Measurements from ENCODE around the gene CEMP1. TPM values are rescaled to one million over a fixed set of nuclear protein-coding genes. Genes with fewer than 3 reads are reported as not detected.

The CEMP1 gene
- total RNA-seq, 1 donor from 2014 or later = 0.16 TPM

DNA sequence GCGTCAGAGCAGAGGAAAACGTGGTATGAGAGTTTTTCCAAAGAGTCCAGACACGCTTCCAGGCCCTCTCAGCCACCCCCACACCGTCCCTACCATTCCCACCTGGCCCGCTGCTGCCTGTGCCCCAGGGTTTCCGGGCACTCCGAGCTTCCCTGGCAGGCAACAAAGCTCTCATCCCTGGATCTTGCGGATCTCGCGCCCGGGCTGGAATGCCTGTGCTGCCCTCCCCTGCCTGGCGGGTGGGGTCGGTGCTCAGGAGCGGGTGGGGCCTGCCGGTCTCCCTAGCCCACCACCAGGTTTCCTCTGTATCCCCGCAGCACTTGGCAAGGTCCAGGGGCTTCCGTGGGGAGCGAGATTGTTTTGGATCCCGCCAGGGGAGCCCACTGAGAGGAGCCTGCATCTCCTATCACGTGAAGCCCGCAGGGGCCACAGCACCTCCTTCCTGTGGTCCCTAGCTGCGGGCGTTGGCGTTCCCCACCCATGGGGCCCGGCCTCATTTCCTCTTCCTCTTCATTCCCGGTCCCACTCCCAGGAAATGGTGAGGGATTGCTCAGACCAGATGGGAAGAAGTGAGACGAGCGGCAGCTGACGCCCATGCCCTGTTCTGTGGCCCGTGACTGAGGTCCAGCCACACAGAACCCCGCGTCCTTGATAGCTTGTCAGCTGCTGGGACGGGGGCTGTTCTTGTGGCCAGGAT lies 45.2 kb downstream of the CEMP1 start:
- peaks cover 26% of the 10 kb centered on the region for H3K4me1 Mint-ChIP-seq
- CTCF ChIA-PET = interaction anchor here (0.9 to 3.1 kb wide), 7 partner anchors 12 to 464 kb away, joined by 3 to 21 read pairs (median 4); partner anchors contain the start of genes CCNF and ECI1

DNA sequence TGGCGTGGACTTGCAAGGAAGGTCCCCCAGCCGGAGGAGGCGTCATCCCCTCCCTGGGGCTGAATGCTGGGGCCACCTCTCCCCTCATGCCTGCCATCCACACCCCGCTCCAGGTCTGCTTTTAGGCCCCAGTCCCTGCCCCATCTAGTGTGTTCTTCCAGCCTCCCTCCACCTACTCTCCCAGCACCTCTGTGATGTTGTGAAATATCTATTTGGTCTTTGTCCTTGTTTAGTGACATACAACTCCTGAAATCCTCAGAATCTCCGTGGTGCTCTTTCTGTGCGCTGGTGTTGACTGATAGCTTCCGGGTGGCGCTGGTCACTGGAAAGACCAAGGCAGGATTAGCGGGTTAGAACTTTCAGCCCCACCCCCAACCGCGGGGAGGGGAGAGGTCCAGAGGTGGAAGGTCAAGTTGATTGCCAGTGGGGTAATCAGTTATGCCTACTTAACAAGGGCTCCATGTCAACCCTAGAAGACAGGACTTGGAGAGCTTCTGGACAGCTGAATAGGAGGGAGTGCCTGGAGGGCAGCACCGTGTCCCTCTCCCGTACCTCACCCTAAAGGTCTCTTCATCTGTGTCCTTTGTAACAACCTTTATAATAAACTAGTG lies 46.2 kb downstream of the CEMP1 start:
- Mint-ChIP-seq H3K9me3 (no peaks in the 10 kb centered on the region), H3K27ac (no peak overlapping the region), H3K27me3 (no peaks in the 10 kb centered on the region), H3K4me1 (peaks cover 26% of the 10 kb centered on the region), H3K4me3 (no peak overlapping the region), H3K36me3 (ENCODE audit: low read depth) (no peaks in the 10 kb centered on the region)
- no peak for ATAC-seq (ENCODE audit: low read depth)
- DNase-seq = no peak
- CTCF ChIA-PET = interaction anchor here (1.1 to 3.1 kb wide), 2 partner anchors 16 to 55 kb away, joined by 3 to 21 read pairs; partner anchors contain the start of gene CCNF
- no peak for TF ChIP-seq CTCF (IDR thresholded peaks at IDR 0.05)
- intact Hi-C loops (cut with micrococcal nuclease) = loop anchor here (5.0 kb wide), 1 partner anchor 233 kb away; the partner anchor contains the start of gene ECI1
- POLR2A ChIA-PET = interaction anchor here (0.6 to 2.6 kb wide), 4 partner anchors 17 to 498 kb away, joined by 4 to 11 read pairs (median 8); partner anchors contain the start of genes CCNF and TRAF7

More for the DNA sequence above, 45.2 kb downstream of the CEMP1 start:
- ATAC-seq (ENCODE audit: low read depth) (no peak), DNase-seq (no peak)
- no peaks in the 10 kb centered on the region for H3K27me3 Mint-ChIP-seq
- H3K9me3 Mint-ChIP-seq = no peaks in the 10 kb centered on the region
- TF ChIP-seq CTCF (IDR thresholded peaks at IDR 0.05) = no peak
- intact Hi-C loops (cut with micrococcal nuclease) = loop anchor here (2.0 to 5.0 kb wide), 2 partner anchors 17 to 234 kb away; partner anchors contain the start of gene ECI1
- no peak overlapping the region for H3K27ac Mint-ChIP-seq
- no peak overlapping the region for H3K4me3 Mint-ChIP-seq
- no peaks in the 10 kb centered on the region for H3K36me3 Mint-ChIP-seq (ENCODE audit: low read depth)
- POLR2A ChIA-PET = interaction anchor here (0.9 to 2.6 kb wide), 8 partner anchors 11 to 331 kb away, joined by 3 to 14 read pairs (median 4); partner anchors contain the start of genes CCNF, CEMP1, ECI1 and TBC1D24

GRCh38 chr16:2483939-2484897 lies 47.0 kb downstream of the CEMP1 start:
- H3K36me3 Mint-ChIP-seq (ENCODE audit: low read depth) = no peaks in the 10 kb centered on the region
- TF ChIP-seq CTCF (IDR thresholded peaks at IDR 0.05) = no peak
- ChIA-PET POLR2A (interaction anchor here (0.8 to 2.6 kb wide), 3 partner anchors 16 to 329 kb away, joined by 3 to 6 read pairs (median 3); partner anchors contain the start of genes CEMP1 and TRAF7), CTCF (interaction anchor here (1.2 kb wide), 1 partner anchor 233 kb away, joined by 3 read pairs; the partner anchor contains the start of gene ECI1)
- no peaks in the 10 kb centered on the region for H3K27me3 Mint-ChIP-seq
- H3K4me1 Mint-ChIP-seq = peaks cover 26% of the 10 kb centered on the region
- H3K4me3 Mint-ChIP-seq = no peak overlapping the region
- ATAC-seq (ENCODE audit: low read depth) (no peak), DNase-seq (no peak)
- intact Hi-C loops (cut with micrococcal nuclease) = no loop called here
- no peak overlapping the region for H3K27ac Mint-ChIP-seq
- H3K9me3 Mint-ChIP-seq = no peaks in the 10 kb centered on the region

- H3K27ac Mint-ChIP-seq = no peak overlapping the region
- H3K27me3 Mint-ChIP-seq = no peaks in the 10 kb centered on the region
- peaks cover 23% of the 10 kb centered on the region for H3K4me1 Mint-ChIP-seq
- ChIA-PET POLR2A (interaction anchor here (0.6 to 1.2 kb wide), 3 partner anchors 11 to 327 kb away, joined by 3 to 6 read pairs (median 6); partner anchors contain the start of genes NTN3 and TRAF7), CTCF (interaction anchor here (1.2 kb wide), 1 partner anchor 231 kb away, joined by 3 read pairs; the partner anchor contains the start of gene ECI1)
- H3K4me3 Mint-ChIP-seq = no peak overlapping the region
- no peaks in the 10 kb centered on the region for H3K36me3 Mint-ChIP-seq (ENCODE audit: low read depth)
- intact Hi-C loops (cut with micrococcal nuclease) = no loop called here
- ATAC-seq (ENCODE audit: low read depth) (no peak), DNase-seq (no peak)
- no peaks in the 10 kb centered on the region for H3K9me3 Mint-ChIP-seq
- TF ChIP-seq CTCF (IDR thresholded peaks at IDR 0.05) = no peak
Observed at GRCh38 chr16:2482708-2483534, 48.3 kb downstream of the CEMP1 start.

All from activated B cell treated with CpG ODN at 0.5 μM for 24 hours (primary cell).